Measurements from ENCODE around the gene EMILIN2.
"Not testable (repeated sequence)": the region's sequence is repeated elsewhere in the genome, so short reads cannot be mapped to it uniquely, and the experiment has no call there.

GRCh38 chr18:2863997-2864396, 17.2 kb downstream of the EMILIN2 start:
- TF ChIP-seq CTCF (conservative IDR thresholded peaks at IDR 0.05); EZH2 (IDR thresholded peaks at IDR 0.05; ENCODE audit: low read depth): not testable (repeated sequence)

All from PC-9 (cell line).